SK-N-SH (cell line): ENCODE data around the gene MRPS11. TPM values are rescaled to one million over a fixed set of nuclear protein-coding genes. Genes with fewer than 3 reads are reported as not detected.

Source experiments
- CTCF ChIA-PET: fragments of 300-600, 350-600 bp; formaldehyde crosslinking; extraction: SDS; loops from one replicate; lab custom pipeline; 2021; lab: Yijun Ruan, JAX
- POLR2A ChIA-PET: fragments of 350-600 bp; sonication (Branson Sonifier 250); formaldehyde crosslinking; extraction: SDS; loops from one replicate; lab custom pipeline; 2020; ENCODE audit warnings: antibody characterized with exemption, inconsistent platforms; lab: Yijun Ruan, JAX
- DNase-seq: peaks from one replicate; pipeline ENCODE4 v3.0.0; 2012
- H2AFZ ChIP-seq: fragments of 200-600 bp; sonication (generic); 2 replicates; pipeline ENCODE4 v1.8.1; 2016; ENCODE audit warnings: antibody characterized with exemption, mild to moderate bottlenecking, low read depth
- H3F3A ChIP-seq: fragments of 200-600 bp; sonication (generic); replicated peaks from 2 replicates; pipeline ENCODE3; 2016; ENCODE audit warnings: antibody characterized with exemption, mild to moderate bottlenecking; ENCODE audit not compliant: insufficient read depth
- H3K27ac ChIP-seq, 2 experiments: fragments of 200-500 bp in 1 of 2; fragments of 200-600 bp in 1 of 2; sonication (Bioruptor generic) in 1 of 2; sonication (generic), shearing (Covaris generic) in 1 of 2; 2 replicates each; pipeline versions ENCODE4 v1.5.1 to v1.6.1; 2014 to 2016; ENCODE audit warnings: low read depth in 2 of 2, inconsistent platforms in 1 of 2, low read length in 1 of 2, mild to moderate bottlenecking in 1 of 2, mixed read lengths in 1 of 2
- H3K27me3 ChIP-seq: fragments of 200-600 bp; sonication (generic), shearing (Covaris generic); 2 replicates; pipeline ENCODE4 v1.6.1; 2016; ENCODE audit warnings: mixed run types; ENCODE audit not compliant: insufficient read depth
- H3K36me3 ChIP-seq, 2 experiments: fragments of 200-500 bp in 1 of 2; fragments of 200-600 bp in 1 of 2; sonication (Bioruptor generic) in 1 of 2; sonication (generic) in 1 of 2; replicated peaks in 1 of 2; 2 replicates each; pipeline versions ENCODE3 to v1.5.1; 2014 to 2016; ENCODE audit warnings: low read length in 1 of 2, mild to moderate bottlenecking in 1 of 2; ENCODE audit not compliant: insufficient read depth in 2 of 2, control insufficient read depth in 1 of 2
- H3K4me1 ChIP-seq, 2 experiments: fragments of 200-500 bp in 1 of 2; fragments of 200-600 bp in 1 of 2; sonication (Bioruptor generic) in 1 of 2; sonication (generic), shearing (Covaris generic) in 1 of 2; 2 replicates each; pipeline versions ENCODE4 v1.5.1 to v1.6.1; 2014 to 2016; ENCODE audit warnings: low read depth in 1 of 2, low read length in 1 of 2, mixed run types in 1 of 2; ENCODE audit not compliant: insufficient read depth in 2 of 2, control insufficient read depth in 1 of 2
- H3K4me2 ChIP-seq: fragments of 200-600 bp; sonication (generic), shearing (Covaris generic); 2 replicates; pipeline ENCODE4 v1.6.1; 2017; ENCODE audit warnings: mixed run types
- H3K4me3 ChIP-seq, 2 experiments: fragments of 200-500 bp in 1 of 2; fragments of 200-600 bp in 1 of 2; sonication (Bioruptor generic) in 1 of 2; sonication (generic), shearing (Covaris generic) in 1 of 2; 2 replicates each; pipeline versions ENCODE4 v1.5.1 to v1.8.1; 2014 to 2016; ENCODE audit warnings: low read depth in 2 of 2, inconsistent platforms in 1 of 2, low read length in 1 of 2, mild to moderate bottlenecking in 1 of 2, mixed read lengths in 1 of 2, moderate library complexity in 1 of 2
- H3K79me2 ChIP-seq: fragments of 200-600 bp; sonication (generic); 2 replicates; pipeline ENCODE4 v1.8.1; 2017; ENCODE audit warnings: mild to moderate bottlenecking; ENCODE audit not compliant: insufficient read depth
- H3K9ac ChIP-seq: fragments of 200-600 bp; sonication (generic); 2 replicates; pipeline ENCODE4 v1.6.1; 2017; ENCODE audit warnings: mixed run types
- H3K9me2 ChIP-seq: fragments of 200-600 bp; sonication (generic); 2 replicates; pipeline ENCODE4 v1.6.1; 2017; ENCODE audit warnings: mixed run types
- H3K9me3 ChIP-seq: fragments of 200-600 bp; sonication (generic); 2 replicates; pipeline ENCODE4 v1.6.1; 2017; ENCODE audit warnings: mixed run types, mild to moderate bottlenecking, moderate library complexity
- H4K20me1 ChIP-seq: fragments of 200-600 bp; sonication (generic); 2 replicates; pipeline ENCODE4 v1.6.1; 2017; ENCODE audit warnings: mild to moderate bottlenecking, mixed run types; ENCODE audit not compliant: insufficient read depth
- CHD2 ChIP-seq: fragments of 150-350 bp; IDR thresholded peaks from 2 replicates; pipeline ENCODE4 v1.6.1; 2018; ENCODE audit warnings: low read length; ENCODE audit not compliant: partially characterized antibody
- FOXJ3 ChIP-seq: sonication (generic); formaldehyde crosslinking; IDR thresholded peaks from 2 replicates; pipeline ENCODE4 v1.5.1; 2020; ENCODE audit warnings: mild to moderate bottlenecking, missing genetic modification reagents
- GATA2 ChIP-seq: sonication (generic); formaldehyde crosslinking; IDR thresholded peaks from 2 replicates; pipeline ENCODE4 v1.5.0; 2020; ENCODE audit warnings: mild to moderate bottlenecking, missing genetic modification reagents
- IRF3 ChIP-seq: fragments of 150-350 bp; IDR thresholded peaks from 2 replicates; pipeline ENCODE4 v1.6.1; 2016; ENCODE audit warnings: mild to moderate bottlenecking, low read depth, low read length
- MXI1 ChIP-seq: IDR thresholded peaks from 2 replicates; pipeline ENCODE4 v1.6.1; 2012; ENCODE audit warnings: mild to moderate bottlenecking, low read depth, low read length, improper control_type of control experiment
- PBX3 ChIP-seq: IDR thresholded peaks from 2 replicates; pipeline ENCODE4; 2012
- POLR2AphosphoS5 ChIP-seq: IDR thresholded peaks from 2 replicates; pipeline ENCODE4 v1.6.1; 2012; ENCODE audit warnings: low read depth, low read length
- RCOR1 ChIP-seq: fragments of 150-350 bp; IDR thresholded peaks from 2 replicates; pipeline ENCODE4 v1.6.1; 2017; ENCODE audit warnings: antibody characterized with exemption, low read length
- RFX5 ChIP-seq: IDR thresholded peaks from 2 replicates; pipeline ENCODE4 v1.6.1; 2012; ENCODE audit warnings: mild to moderate bottlenecking, improper control_type of control experiment, low read length
- RXRA ChIP-seq: IDR thresholded peaks from 2 replicates; pipeline ENCODE4 v1.4.0; 2012; ENCODE audit warnings: low read depth, mild to moderate bottlenecking, borderline replicate concordance
- SMC3 ChIP-seq: IDR thresholded peaks from 2 replicates; pipeline ENCODE4 v1.6.1; 2012; ENCODE audit warnings: low read depth, low read length, improper control_type of control experiment
- YY1 ChIP-seq: IDR thresholded peaks from 2 replicates; pipeline ENCODE4 v1.4.0; 2012; ENCODE audit warnings: low read depth, mild to moderate bottlenecking
- ZBTB33 ChIP-seq: IDR thresholded peaks from 2 replicates; pipeline ENCODE4 v1.4.0; 2012; ENCODE audit warnings: low read depth, borderline replicate concordance
- WGBS: methylation state at CpG from one replicate; pipeline ENCODE4 v1.1.6; 2017; ENCODE audit warnings: low lambda C conversion rate; 5-methylcytosine and 5-hydroxymethylcytosine counted together
- polyA plus RNA-seq, 3 experiments: library from polyadenylated mRNA; depleted of rRNA; stranded (reverse); fragments of >200 nt; gene quantifications; 2 replicates each; pipeline ENCODE4 v1.2.3, GENCODE V29; 2012
- TF ChIP-seq, protein P1 (sequence below): IDR thresholded peaks from 2 replicates; pipeline ENCODE4 v1.4.0; 2012; ENCODE audit warnings: low read depth

The MRPS11 gene
- polyA plus RNA-seq, 1 of the 3 experiments (the other 2 are of a cell fraction), result 101 TPM

- H3K9me2 ChIP-seq, result no peaks in the 10 kb centered on the region
- H3K79me2 ChIP-seq, result no peaks in the 10 kb centered on the region
- peaks cover 0 to 5% of the 10 kb centered on the region in 2 experiments; a peak in 1 of 4 replicates for H3K4me1 ChIP-seq
- 92% methylated on average over 6 of the region's 10 CpGs for WGBS
- H3K27ac ChIP-seq, result no peak overlapping the region
- no peak overlapping the region for H3K9ac ChIP-seq
- no peak overlapping the region for H3K4me3 ChIP-seq
- TF ChIP-seq ZBTB33, result no peak
- no peak for TF ChIP-seq IRF3
- no peak for TF ChIP-seq CHD2
- TF ChIP-seq RFX5, result no peak
- TF ChIP-seq RXRA, result no peak
- no peak for TF ChIP-seq GATA2 (CRISPR knock-in tag)
- TF ChIP-seq MXI1, result no peak
- TF ChIP-seq, protein P1, sequence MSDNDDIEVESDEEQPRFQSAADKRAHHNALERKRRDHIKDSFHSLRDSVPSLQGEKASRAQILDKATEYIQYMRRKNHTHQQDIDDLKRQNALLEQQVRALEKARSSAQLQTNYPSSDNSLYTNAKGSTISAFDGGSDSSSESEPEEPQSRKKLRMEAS, result no peak
- no peak for TF ChIP-seq PBX3
- no peak for TF ChIP-seq POLR2AphosphoS5
- no peak for TF ChIP-seq SMC3
- TF ChIP-seq FOXJ3 (CRISPR knock-in tag), result no peak
- no peak for TF ChIP-seq YY1
- no peak for TF ChIP-seq RCOR1
- no peaks in the 10 kb centered on the region for H3F3A ChIP-seq
- H3K36me3 ChIP-seq, result no peaks in the 10 kb centered on the region
- H3K27me3 ChIP-seq, result no peaks in the 10 kb centered on the region
- H3K9me3 ChIP-seq, result no peaks in the 10 kb centered on the region
- H4K20me1 ChIP-seq, result no peaks in the 10 kb centered on the region
- ChIA-PET CTCF (interaction anchor here (1.0 to 1.1 kb wide), 2 partner anchors 16 to 111 kb away, joined by 4 to 5 read pairs; no protein-coding TSS in a partner anchor), POLR2A (no interaction called here)
- H3K4me2 ChIP-seq, result no peak overlapping the region
- DNase-seq, result no peak
- no peak overlapping the region for H2AFZ ChIP-seq
Observed at GRCh38 chr15:88493844-88494243, 26.3 kb downstream of the MRPS11 start.
